Measurements from ENCODE around the gene CORO2A. TPM values are rescaled to one million over a fixed set of nuclear protein-coding genes. Genes with fewer than 3 reads are reported as not detected.

CORO2A gene
- total and polyA plus RNA-seq, 2 donors (not counting 3 experiments of a cell fraction or from before 2014, with no cell fraction given), result 0.35 to 0.53 TPM

DNA sequence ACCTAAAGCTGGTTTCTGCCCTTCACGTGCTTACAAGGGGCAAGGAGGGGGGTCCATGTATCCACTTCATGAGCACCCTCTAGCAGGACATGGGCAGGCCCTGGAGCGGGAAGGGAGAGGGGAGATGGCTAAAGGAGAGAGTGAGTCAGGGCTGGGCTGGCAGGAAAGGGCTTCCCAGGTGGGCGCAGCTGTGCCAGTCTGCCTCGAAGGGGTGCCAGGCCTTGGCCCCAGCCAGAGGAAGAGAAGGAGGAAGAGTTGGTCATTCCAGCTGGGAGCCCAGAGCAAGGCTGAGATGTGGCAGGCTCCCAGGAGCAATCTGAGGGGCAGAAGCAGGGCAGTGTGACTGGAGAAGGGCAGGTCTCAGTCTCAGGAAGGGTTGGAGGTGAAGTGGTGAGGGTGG lies 98.1 kb downstream of the CORO2A start:
- dilution Hi-C loops (cut with MboI; ENCODE audit: extremely low pct_ligation_motif_present, low sequenced_read_pairs), result no loop called here
- no TSS peak for BruUV-seq (replicated peaks)
- TF ChIP-seq POLR2AphosphoS5 (IDR thresholded peaks at IDR 0.05; ENCODE audit: insufficient read depth, low read depth, low read length) (no peak), JUN (IDR thresholded peaks at IDR 0.05; ENCODE audit: borderline replicate concordance, insufficient read depth, insufficient read length, low read depth) (no peak), EZH2 (IDR thresholded peaks at IDR 0.05; ENCODE audit: borderline replicate concordance, low read depth, low read length, severe bottlenecking) (no peak), GATA2 (IDR thresholded peaks at IDR 0.05; ENCODE audit: insufficient read depth, insufficient read length, low read depth, low read length) (no peak), POLR2A (IDR thresholded peaks at IDR 0.05; ENCODE audit: low read depth, low read length) (no peak), FOS (IDR thresholded peaks at IDR 0.05; ENCODE audit: borderline replicate concordance, insufficient read depth, low read length) (no peak), MYC (IDR thresholded peaks at IDR 0.05; ENCODE audit: low read depth, low read length) (no peak)
- TF ChIP-seq, protein P1, sequence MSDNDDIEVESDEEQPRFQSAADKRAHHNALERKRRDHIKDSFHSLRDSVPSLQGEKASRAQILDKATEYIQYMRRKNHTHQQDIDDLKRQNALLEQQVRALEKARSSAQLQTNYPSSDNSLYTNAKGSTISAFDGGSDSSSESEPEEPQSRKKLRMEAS (IDR thresholded peaks at IDR 0.05; ENCODE audit: insufficient read depth, insufficient read length), result no peak
- TF ChIP-seq, protein P2, sequence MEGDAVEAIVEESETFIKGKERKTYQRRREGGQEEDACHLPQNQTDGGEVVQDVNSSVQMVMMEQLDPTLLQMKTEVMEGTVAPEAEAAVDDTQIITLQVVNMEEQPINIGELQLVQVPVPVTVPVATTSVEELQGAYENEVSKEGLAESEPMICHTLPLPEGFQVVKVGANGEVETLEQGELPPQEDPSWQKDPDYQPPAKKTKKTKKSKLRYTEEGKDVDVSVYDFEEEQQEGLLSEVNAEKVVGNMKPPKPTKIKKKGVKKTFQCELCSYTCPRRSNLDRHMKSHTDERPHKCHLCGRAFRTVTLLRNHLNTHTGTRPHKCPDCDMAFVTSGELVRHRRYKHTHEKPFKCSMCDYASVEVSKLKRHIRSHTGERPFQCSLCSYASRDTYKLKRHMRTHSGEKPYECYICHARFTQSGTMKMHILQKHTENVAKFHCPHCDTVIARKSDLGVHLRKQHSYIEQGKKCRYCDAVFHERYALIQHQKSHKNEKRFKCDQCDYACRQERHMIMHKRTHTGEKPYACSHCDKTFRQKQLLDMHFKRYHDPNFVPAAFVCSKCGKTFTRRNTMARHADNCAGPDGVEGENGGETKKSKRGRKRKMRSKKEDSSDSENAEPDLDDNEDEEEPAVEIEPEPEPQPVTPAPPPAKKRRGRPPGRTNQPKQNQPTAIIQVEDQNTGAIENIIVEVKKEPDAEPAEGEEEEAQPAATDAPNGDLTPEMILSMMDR (IDR thresholded peaks at IDR 0.05; ENCODE audit: extremely low read depth in 1 of 2, insufficient read depth in 1 of 2, low read depth in 1 of 2, low read length in 2 of 2), result no peak
- Histone ChIP-seq H3K27me3 (ENCODE audit: control insufficient read depth in 2 of 2, insufficient read depth in 2 of 2, low read length in 2 of 2) (no peaks in the 10 kb centered on the region), H3K9me1 (replicated peaks; ENCODE audit: control insufficient read depth, extremely low read depth, insufficient read depth, low read length) (no peaks in the 10 kb centered on the region), H3K4me1 (ENCODE audit: control insufficient read depth, extremely low read depth, insufficient read depth, low read length) (no peaks in the 10 kb centered on the region), H3K4me2 (ENCODE audit: insufficient read depth, low read length) (no peak overlapping the region), H3K9ac (replicated peaks; ENCODE audit: extremely low read depth, insufficient read depth, low read length) (no peak overlapping the region), H4K20me1 (replicated peaks; ENCODE audit: control insufficient read depth, extremely low read depth, insufficient read depth, low read length) (no peaks in the 10 kb centered on the region), H3K4me3 (replicated peaks in 1 of 3; ENCODE audit: insufficient read depth in 1 of 3, low read depth in 1 of 3, low read length in 3 of 3) (no peak overlapping the region), H2AFZ (ENCODE audit: low read depth, low read length) (no peak overlapping the region), H3K36me3 (ENCODE audit: control insufficient read depth in 2 of 2, extremely low read depth in 1 of 2, insufficient read depth in 2 of 2, low read length in 2 of 2) (no peaks in the 10 kb centered on the region), H3K27ac (ENCODE audit: insufficient read depth, low read depth, low read length) (no peak overlapping the region), H3K9me3 (replicated peaks; ENCODE audit: control insufficient read depth, insufficient read depth, low read length) (no peaks in the 10 kb centered on the region), H3K79me2 (ENCODE audit: control insufficient read depth, insufficient read depth, low read length) (no peaks in the 10 kb centered on the region)
- intact Hi-C loops (cut with micrococcal nuclease), result no loop called here
- ChIA-PET CTCF (interaction anchor here (0.9 to 1.3 kb wide), 2 partner anchors 60 to 682 kb away, joined by 3 read pairs; no protein-coding TSS in a partner anchor), POLR2A (no interaction called here)
- FAIRE-seq (no peak), DNase-seq (ENCODE audit: low read depth, low spot score) (no peak)
